Measurements from ENCODE around the gene SLC44A2. TPM values are rescaled to one million over a fixed set of nuclear protein-coding genes. Genes with fewer than 3 reads are reported as not detected.

The SLC44A2 gene
- total RNA-seq, 6 experiments from 2014 or later, result 156 to 190 (median 166) TPM

GRCh38 chr19:10653732-10654609 is 28.6 kb downstream of the SLC44A2 start, which contains the start of gene ILF3:
Gene ILF3 (plus strand): TSS chr19:10654346. CDS start chr19:10670606, 16,260 bp downstream.
- Mint-ChIP-seq H3K4me1 (ENCODE audit: low read depth) (peaks cover 21% of the 10 kb centered on the region), H3K9me3 (no peaks in the 10 kb centered on the region), H3K27ac (peak within 1 kb of the TSS; percentile 98), H3K36me3 (ENCODE audit: low read depth) (peaks cover 36% of the 10 kb centered on the region), H3K27me3 (ENCODE audit: insufficient read depth) (no peaks in the 10 kb centered on the region; the same call in 1 of the 2 replicates), H3K4me3 (peak within 1 kb of the TSS; percentile 92)
- no peak for TF ChIP-seq CTCF (IDR thresholded peaks at IDR 0.05)
- DNase-seq, result peak; percentile 100

- Mint-ChIP-seq H3K27ac (peak overlapping the region; percentile 98), H3K27me3 (ENCODE audit: insufficient read depth) (no peaks in the 10 kb centered on the region; the same call in 1 of the 2 replicates), H3K9me3 (no peaks in the 10 kb centered on the region), H3K4me3 (peak overlapping the region; percentile 92), H3K36me3 (ENCODE audit: low read depth) (peaks cover 36% of the 10 kb centered on the region), H3K4me1 (ENCODE audit: low read depth) (peaks cover 24% of the 10 kb centered on the region)
- no peak for DNase-seq
- no peak for TF ChIP-seq CTCF (IDR thresholded peaks at IDR 0.05)
These were observed 29.5 kb downstream of the SLC44A2 start for GRCh38 chr19:10654610-10655456.

- Mint-ChIP-seq H3K27me3 (ENCODE audit: insufficient read depth) (no peaks in the 10 kb centered on the region; the same call in 1 of the 2 replicates), H3K27ac (peak overlapping the region; percentile 90), H3K36me3 (ENCODE audit: low read depth) (peaks cover 41% of the 10 kb centered on the region), H3K4me3 (peak overlapping the region; percentile 92), H3K9me3 (no peaks in the 10 kb centered on the region), H3K4me1 (ENCODE audit: low read depth) (peaks cover 31% of the 10 kb centered on the region)
- peak; percentile 42 for DNase-seq
- peak; percentile 26; the same call in 1 of the 2 replicates for TF ChIP-seq CTCF (IDR thresholded peaks at IDR 0.05)
These were observed 30.3 kb downstream of the SLC44A2 start for GRCh38 chr19:10655457-10656312.

- no peak for DNase-seq
- no peak for TF ChIP-seq CTCF (IDR thresholded peaks at IDR 0.05)
- H3K27me3 Mint-ChIP-seq (ENCODE audit: insufficient read depth), result no peaks in the 10 kb centered on the region
- H3K9me3 Mint-ChIP-seq, result no peaks in the 10 kb centered on the region
- H3K4me1 Mint-ChIP-seq (ENCODE audit: low read depth), result peaks cover 42% of the 10 kb centered on the region
- H3K27ac Mint-ChIP-seq, result peak overlapping the region; percentile 65
- peaks cover 29% of the 10 kb centered on the region for H3K36me3 Mint-ChIP-seq (ENCODE audit: low read depth)
- H3K4me3 Mint-ChIP-seq, result no peak overlapping the region
These were observed 35.0 kb downstream of the SLC44A2 start for GRCh38 chr19:10660346-10660745.

- Mint-ChIP-seq H3K27ac (peak overlapping the region; percentile 27; the same call in 1 of the 2 replicates), H3K4me1 (ENCODE audit: low read depth) (peaks cover 26% of the 10 kb centered on the region), H3K36me3 (ENCODE audit: low read depth) (peaks cover 16% of the 10 kb centered on the region), H3K27me3 (ENCODE audit: insufficient read depth) (no peaks in the 10 kb centered on the region), H3K9me3 (no peaks in the 10 kb centered on the region), H3K4me3 (no peak overlapping the region)
- no peak for DNase-seq
- TF ChIP-seq CTCF (IDR thresholded peaks at IDR 0.05), result no peak
These were observed 36.6 kb downstream of the SLC44A2 start for GRCh38 chr19:10661946-10662345.
